22Rv1 (cell line): ENCODE results near the gene RAD51.

Source experiments
- H3K27ac ChIP-seq: fragments of 450-650 bp; 2 replicates; pipeline ENCODE4 v1.5.1; 2017
- ZFX ChIP-seq: fragments of 450-650 bp; IDR thresholded peaks from 2 replicates; pipeline ENCODE4 v1.6.1; 2017; ENCODE audit warnings: antibody characterized with exemption, borderline replicate concordance
- TF ChIP-seq, protein P1 (sequence below): fragments of 450-650 bp; IDR thresholded peaks from 2 replicates; pipeline ENCODE4 v1.5.1; 2017; ENCODE audit warnings: mild to moderate bottlenecking

Gene RAD51

DNA sequence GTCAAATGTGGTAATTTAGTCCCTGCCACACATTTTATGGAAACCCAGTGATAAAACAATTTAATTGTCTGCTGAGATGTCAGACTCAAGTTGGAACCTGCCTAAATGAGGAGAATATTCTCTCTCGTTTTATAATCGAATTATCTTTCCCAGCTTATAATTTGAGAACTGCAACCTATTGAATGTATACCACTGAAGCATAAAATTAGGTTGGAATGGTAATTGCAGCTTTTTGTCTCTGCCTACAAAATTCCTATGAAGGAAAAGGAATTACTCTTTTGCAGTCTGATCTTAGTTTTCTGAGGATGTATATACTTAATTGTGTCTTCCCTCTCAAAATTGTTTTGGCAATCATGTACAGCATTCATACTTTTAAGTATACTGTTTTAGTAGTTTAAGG is 28.9 kb downstream of the RAD51 start:
- TF ChIP-seq, protein P1, sequence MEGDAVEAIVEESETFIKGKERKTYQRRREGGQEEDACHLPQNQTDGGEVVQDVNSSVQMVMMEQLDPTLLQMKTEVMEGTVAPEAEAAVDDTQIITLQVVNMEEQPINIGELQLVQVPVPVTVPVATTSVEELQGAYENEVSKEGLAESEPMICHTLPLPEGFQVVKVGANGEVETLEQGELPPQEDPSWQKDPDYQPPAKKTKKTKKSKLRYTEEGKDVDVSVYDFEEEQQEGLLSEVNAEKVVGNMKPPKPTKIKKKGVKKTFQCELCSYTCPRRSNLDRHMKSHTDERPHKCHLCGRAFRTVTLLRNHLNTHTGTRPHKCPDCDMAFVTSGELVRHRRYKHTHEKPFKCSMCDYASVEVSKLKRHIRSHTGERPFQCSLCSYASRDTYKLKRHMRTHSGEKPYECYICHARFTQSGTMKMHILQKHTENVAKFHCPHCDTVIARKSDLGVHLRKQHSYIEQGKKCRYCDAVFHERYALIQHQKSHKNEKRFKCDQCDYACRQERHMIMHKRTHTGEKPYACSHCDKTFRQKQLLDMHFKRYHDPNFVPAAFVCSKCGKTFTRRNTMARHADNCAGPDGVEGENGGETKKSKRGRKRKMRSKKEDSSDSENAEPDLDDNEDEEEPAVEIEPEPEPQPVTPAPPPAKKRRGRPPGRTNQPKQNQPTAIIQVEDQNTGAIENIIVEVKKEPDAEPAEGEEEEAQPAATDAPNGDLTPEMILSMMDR = no peak
- TF ChIP-seq ZFX = no peak
- H3K27ac ChIP-seq = no peak overlapping the region

DNA sequence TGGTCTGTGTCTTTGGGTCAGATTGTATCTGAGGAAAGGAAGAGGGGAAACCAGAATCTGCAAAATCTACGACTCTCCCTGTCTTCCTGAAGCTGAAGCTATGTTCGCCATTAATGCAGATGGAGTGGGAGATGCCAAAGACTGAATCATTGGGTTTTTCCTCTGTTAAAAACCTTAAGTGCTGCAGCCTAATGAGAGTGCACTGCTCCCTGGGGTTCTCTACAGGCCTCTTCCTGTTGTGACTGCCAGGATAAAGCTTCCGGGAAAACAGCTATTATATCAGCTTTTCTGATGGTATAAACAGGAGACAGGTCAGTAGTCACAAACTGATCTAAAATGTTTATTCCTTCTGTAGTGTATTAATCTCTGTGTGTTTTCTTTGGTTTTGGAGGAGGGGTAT is 36.1 kb downstream of the RAD51 start:
- H3K27ac ChIP-seq = no peak overlapping the region
- TF ChIP-seq, protein P1 = no peak
- TF ChIP-seq ZFX = no peak

DNA sequence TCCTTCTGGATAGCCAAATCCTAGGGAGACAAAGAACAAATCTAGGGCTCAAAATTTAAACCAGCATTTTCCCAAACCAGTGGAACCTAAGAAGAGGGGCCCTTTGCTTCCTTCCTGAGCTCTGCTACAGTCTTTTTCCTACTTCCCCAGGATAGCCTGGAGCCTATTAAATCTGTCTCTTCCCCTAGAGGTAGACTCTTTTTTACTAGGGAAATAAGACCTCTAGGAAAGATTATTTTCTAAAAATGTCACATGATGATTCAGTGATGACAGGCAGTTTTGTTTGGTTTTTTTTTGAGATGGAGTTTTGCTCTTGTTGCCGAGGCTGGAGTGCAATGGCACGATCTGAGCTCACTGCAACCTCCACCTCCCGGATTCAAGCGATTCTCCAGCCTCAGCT is 41.6 kb downstream of the RAD51 start:
- peak overlapping the region; percentile 63 for H3K27ac ChIP-seq

GRCh38 chr15:40737048-40737447 is 42.1 kb downstream of the RAD51 start:
- peak overlapping the region; percentile 63 for H3K27ac ChIP-seq
- TF ChIP-seq ZFX = no peak
- TF ChIP-seq, protein P1 = no peak

More for the DNA sequence above, 41.6 kb downstream of the RAD51 start:
- no peak for TF ChIP-seq ZFX
- TF ChIP-seq, protein P1 = no peak

- TF ChIP-seq, protein P1 = no peak
- no peak for TF ChIP-seq ZFX
- peak overlapping the region; percentile 22; the same call in 1 of the 2 replicates for H3K27ac ChIP-seq
These were observed 44.1 kb downstream of the RAD51 start for GRCh38 chr15:40739047-40739446.

- TF ChIP-seq, protein P1 = no peak; the same call in 1 of the 2 replicates
- no peak for TF ChIP-seq ZFX
These were observed 44.9 kb downstream of the RAD51 start for GRCh38 chr15:40739854-40740253.

GRCh38 chr15:40743485-40743901 is 48.5 kb downstream of the RAD51 start:
- H3K27ac ChIP-seq = no peak overlapping the region; the same call in 1 of the 2 replicates
- no peak for TF ChIP-seq ZFX
- TF ChIP-seq, protein P1 = no peak

More at GRCh38 chr15:40739854-40740253, 44.9 kb downstream of the RAD51 start:
- peak overlapping the region; percentile 22; the same call in 1 of the 2 replicates for H3K27ac ChIP-seq
